Measurements from ENCODE around the gene PLEKHG5. TPM values are rescaled to one million over a fixed set of nuclear protein-coding genes. Genes with fewer than 3 reads are reported as not detected.

The PLEKHG5 gene
- total RNA-seq, 2 donors from 2014 or later = 11.6 to 21.4 TPM

DNA sequence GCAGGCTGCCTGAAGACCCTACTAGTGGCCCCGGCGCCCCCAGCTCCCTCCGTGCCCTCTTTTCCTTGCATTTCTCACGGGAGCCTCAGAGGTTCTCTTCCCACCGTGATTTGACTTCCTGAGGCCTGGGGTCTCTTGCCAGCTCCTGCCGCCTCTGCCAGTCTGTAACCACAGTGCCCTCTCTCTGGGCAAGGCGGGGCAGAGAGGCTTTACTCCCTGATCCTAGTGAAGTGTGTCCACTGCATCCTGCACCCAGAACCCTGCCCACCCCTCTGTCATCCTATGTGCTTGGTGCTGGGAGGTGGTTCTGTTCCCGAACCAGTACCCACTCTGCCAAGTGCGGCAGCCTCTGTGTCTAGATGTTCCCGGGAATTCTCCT lies 64.5 kb downstream of the PLEKHG5 start:
- Histone ChIP-seq H3K27me3 (replicated peaks; ENCODE audit: insufficient read depth) (no peaks in the 10 kb centered on the region), H3K36me3 (no peaks in the 10 kb centered on the region), H3K4me3 (no peak overlapping the region), H3K27ac (no peak overlapping the region), H3K9me3 (no peaks in the 10 kb centered on the region), H3K4me1 (replicated peaks) (peaks cover 8% of the 10 kb centered on the region)
- 90% methylated on average over 10 of the region's 10 CpGs for WGBS
- intact Hi-C loops (cut with DNase I) = no loop called here
- no peak for DNase-seq (ENCODE audit: low spot score)
- TF ChIP-seq, protein P1, sequence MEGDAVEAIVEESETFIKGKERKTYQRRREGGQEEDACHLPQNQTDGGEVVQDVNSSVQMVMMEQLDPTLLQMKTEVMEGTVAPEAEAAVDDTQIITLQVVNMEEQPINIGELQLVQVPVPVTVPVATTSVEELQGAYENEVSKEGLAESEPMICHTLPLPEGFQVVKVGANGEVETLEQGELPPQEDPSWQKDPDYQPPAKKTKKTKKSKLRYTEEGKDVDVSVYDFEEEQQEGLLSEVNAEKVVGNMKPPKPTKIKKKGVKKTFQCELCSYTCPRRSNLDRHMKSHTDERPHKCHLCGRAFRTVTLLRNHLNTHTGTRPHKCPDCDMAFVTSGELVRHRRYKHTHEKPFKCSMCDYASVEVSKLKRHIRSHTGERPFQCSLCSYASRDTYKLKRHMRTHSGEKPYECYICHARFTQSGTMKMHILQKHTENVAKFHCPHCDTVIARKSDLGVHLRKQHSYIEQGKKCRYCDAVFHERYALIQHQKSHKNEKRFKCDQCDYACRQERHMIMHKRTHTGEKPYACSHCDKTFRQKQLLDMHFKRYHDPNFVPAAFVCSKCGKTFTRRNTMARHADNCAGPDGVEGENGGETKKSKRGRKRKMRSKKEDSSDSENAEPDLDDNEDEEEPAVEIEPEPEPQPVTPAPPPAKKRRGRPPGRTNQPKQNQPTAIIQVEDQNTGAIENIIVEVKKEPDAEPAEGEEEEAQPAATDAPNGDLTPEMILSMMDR (IDR thresholded peaks at IDR 0.05) = no peak
- no peak for TF ChIP-seq POLR2A (IDR thresholded peaks at IDR 0.05)

DNA sequence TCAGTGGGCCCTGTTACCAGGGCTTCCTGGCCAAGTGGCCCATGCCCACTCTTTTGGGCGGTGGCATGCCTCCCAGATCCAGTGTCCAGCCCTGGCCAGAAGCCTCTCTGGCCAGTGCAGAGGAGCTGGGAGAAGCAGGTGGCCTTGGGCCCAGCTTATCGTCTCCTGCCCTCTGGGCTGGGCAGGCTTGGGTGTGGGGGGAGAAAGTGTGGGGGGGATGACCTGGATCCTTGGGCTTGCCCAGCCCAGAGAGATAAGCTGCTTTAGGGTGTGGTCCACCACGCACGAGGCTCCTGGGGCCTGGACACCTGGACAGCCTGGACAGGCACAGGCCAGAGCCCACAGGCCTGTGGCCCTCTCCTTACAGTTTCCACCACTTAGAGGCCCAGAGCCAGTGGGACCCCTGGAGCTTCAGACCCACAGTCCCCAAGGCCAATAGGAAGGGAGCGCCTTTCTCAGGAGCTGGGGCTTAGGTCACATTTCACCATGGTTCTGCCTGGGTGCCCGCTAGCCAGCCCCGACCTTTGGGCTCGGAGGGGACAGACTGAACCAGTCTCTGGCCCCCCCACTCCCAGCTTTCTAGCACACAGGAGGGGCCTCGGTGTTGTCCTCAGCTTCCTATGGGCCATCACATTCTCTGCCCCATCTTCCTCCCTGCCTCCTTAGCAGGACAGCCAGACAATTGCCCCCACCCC lies 65.0 kb downstream of the PLEKHG5 start:
- Histone ChIP-seq H3K4me1 (replicated peaks) (peaks cover 8% of the 10 kb centered on the region), H3K9me3 (no peaks in the 10 kb centered on the region), H3K27ac (no peak overlapping the region), H3K36me3 (no peaks in the 10 kb centered on the region), H3K4me3 (no peak overlapping the region), H3K27me3 (replicated peaks; ENCODE audit: insufficient read depth) (no peaks in the 10 kb centered on the region)
- intact Hi-C loops (cut with DNase I) = no loop called here
- WGBS = 90% methylated on average over 9 of the region's 9 CpGs
- TF ChIP-seq POLR2AphosphoS5 (IDR thresholded peaks at IDR 0.05) (no peak), POLR2A (IDR thresholded peaks at IDR 0.05) (no peak)
- TF ChIP-seq, protein P1 (IDR thresholded peaks at IDR 0.05) = no peak
- no peak for DNase-seq (ENCODE audit: low spot score)

GRCh38 chr1:6425658-6426057 lies 65.8 kb downstream of the PLEKHG5 start:
- Histone ChIP-seq H3K9me3 (no peaks in the 10 kb centered on the region), H3K4me3 (no peak overlapping the region), H3K36me3 (no peaks in the 10 kb centered on the region), H3K4me1 (replicated peaks) (peaks cover 8% of the 10 kb centered on the region), H3K27me3 (replicated peaks; ENCODE audit: insufficient read depth) (no peaks in the 10 kb centered on the region), H3K27ac (no peak overlapping the region)
- intact Hi-C loops (cut with DNase I) = no loop called here
- TF ChIP-seq, protein P1 (IDR thresholded peaks at IDR 0.05) = no peak
- TF ChIP-seq POLR2AphosphoS5 (IDR thresholded peaks at IDR 0.05) (no peak), POLR2A (IDR thresholded peaks at IDR 0.05) (no peak)
- WGBS = 58% methylated on average over 6 of the region's 6 CpGs
- no peak for DNase-seq (ENCODE audit: low spot score)

DNA sequence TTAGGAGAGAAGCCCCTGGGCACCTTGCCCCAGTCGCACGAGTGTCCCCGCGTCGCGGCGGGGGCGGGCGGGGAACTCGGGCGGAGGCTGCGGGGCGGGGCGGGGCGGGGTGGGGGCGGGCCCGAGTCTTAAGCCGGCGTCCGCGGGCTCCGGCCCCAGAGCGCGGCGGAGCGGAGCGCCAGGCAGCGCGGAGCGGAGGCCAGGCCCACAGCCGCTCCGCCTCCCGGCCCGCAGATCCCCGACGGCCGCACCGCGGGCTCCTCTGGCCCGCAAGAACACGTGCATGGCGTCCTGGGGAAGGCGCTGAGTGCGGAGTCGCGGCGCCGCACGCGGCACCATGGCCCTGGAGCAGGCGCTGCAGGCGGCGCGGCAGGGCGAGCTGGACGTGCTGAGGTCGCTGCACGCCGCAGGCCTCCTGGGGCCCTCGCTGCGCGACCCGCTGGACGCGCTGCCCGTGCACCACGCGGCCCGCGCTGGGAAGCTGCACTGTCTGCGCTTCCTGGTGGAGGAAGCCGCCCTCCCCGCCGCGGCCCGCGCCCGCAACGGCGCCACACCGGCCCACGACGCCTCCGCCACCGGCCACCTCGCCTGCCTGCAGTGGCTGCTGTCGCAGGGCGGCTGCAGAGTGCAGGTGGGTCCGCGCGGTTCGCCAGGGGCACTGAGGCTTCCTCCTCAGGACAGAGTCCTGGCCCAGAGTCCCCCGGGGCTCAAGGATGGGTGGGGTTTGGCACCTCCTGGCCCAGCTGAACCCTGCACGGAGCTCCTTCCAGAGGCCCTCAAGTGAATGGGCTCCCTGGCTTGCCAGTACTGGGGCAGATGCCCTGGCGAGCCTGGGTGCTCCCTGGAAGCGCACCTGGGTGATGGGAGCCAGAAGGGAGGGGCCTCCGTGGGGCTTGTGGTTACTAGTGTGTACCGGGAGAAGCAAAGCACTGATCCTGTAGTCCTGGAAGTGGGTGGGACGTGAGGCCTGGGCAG lies 66.6 kb downstream of the PLEKHG5 start, which contains the start of gene ESPN:
Gene ESPN, plus strand, starts transcription at position 158 of the 975 bp plus-strand sequence. Its CDS starts 180 bp downstream, at position 338.
- 11% methylated on average over 21 of the region's 99 CpGs for WGBS
- no peaks in the 10 kb centered on the region for H3K27me3 ChIP-seq (replicated peaks; ENCODE audit: insufficient read depth)
- H3K4me1 ChIP-seq (replicated peaks) = peaks cover 11% of the 10 kb centered on the region
- TF ChIP-seq POLR2A (IDR thresholded peaks at IDR 0.05) (no peak), POLR2AphosphoS5 (IDR thresholded peaks at IDR 0.05) (no peak)
- TF ChIP-seq, protein P1 (IDR thresholded peaks at IDR 0.05) = no peak
- no peaks in the 10 kb centered on the region for H3K9me3 ChIP-seq
- H3K27ac ChIP-seq = no peak within 1 kb of the TSS
- no peak for DNase-seq (ENCODE audit: low spot score)
- H3K36me3 ChIP-seq = no peaks in the 10 kb centered on the region
- peak within 1 kb of the TSS; percentile 6 to 23 for H3K4me3 ChIP-seq
- intact Hi-C loops (cut with DNase I) = no loop called here

Data from prostate gland (tissue), 2 donors.